OCI-M2 (cell line): ENCODE measurements around the gene TMEM127.
"Not testable (repeated sequence)": the region's sequence is repeated elsewhere in the genome, so short reads cannot be mapped to it uniquely, and the experiment has no call there.

Experiments
- DNase-seq: peaks from one replicate; lab custom pipeline; 2025; ENCODE audit not compliant: unreplicated experiment; lab: John Stamatoyannopoulos, UW

The TMEM127 gene

GRCh38 chr2:96241900-96242611, 23.7 kb downstream of the TMEM127 start:
- DNase-seq, result no peak

GRCh38 chr2:96241227-96241626, 24.6 kb downstream of the TMEM127 start:
- DNase-seq, result no peak

GRCh38 chr2:96240341-96241038, 25.3 kb downstream of the TMEM127 start:
- no peak for DNase-seq

GRCh38 chr2:96239745-96240264, 26.0 kb downstream of the TMEM127 start:
- no peak for DNase-seq

- DNase-seq, result no peak
Measured at GRCh38 chr2:96239091-96239490, 26.7 kb downstream of the TMEM127 start.

- no peak for DNase-seq
Measured at GRCh38 chr2:96238266-96238665, 27.5 kb downstream of the TMEM127 start.

GRCh38 chr2:96236882-96237281, 28.9 kb downstream of the TMEM127 start:
- no peak for DNase-seq

- DNase-seq, result no peak
Measured at GRCh38 chr2:96233880-96234316, 31.9 kb downstream of the TMEM127 start.

- DNase-seq, result no peak
Measured at GRCh38 chr2:96233436-96233835, 32.4 kb downstream of the TMEM127 start.

- DNase-seq, result no peak
Measured at GRCh38 chr2:96231316-96231715, 34.5 kb downstream of the TMEM127 start.

- DNase-seq, result no peak
Measured at GRCh38 chr2:96225016-96225533, 40.7 kb downstream of the TMEM127 start.

GRCh38 chr2:96221106-96221505, 44.7 kb downstream of the TMEM127 start:
- DNase-seq, result not testable (repeated sequence)

- DNase-seq, result not testable (repeated sequence)
Measured at GRCh38 chr2:96219959-96220358, 45.8 kb downstream of the TMEM127 start.

- DNase-seq, result no peak
Measured at GRCh38 chr2:96218508-96219131, 47.2 kb downstream of the TMEM127 start.

GRCh38 chr2:96214554-96214953, 51.2 kb downstream of the TMEM127 start:
- DNase-seq, result no peak

- no peak for DNase-seq
Measured at GRCh38 chr2:96213379-96213778, 52.4 kb downstream of the TMEM127 start.

GRCh38 chr2:96212339-96212738, 53.5 kb downstream of the TMEM127 start:
- no peak for DNase-seq

- DNase-seq, result no peak
Measured at GRCh38 chr2:96209729-96210085, 56.1 kb downstream of the TMEM127 start.

- no peak for DNase-seq
Measured at GRCh38 chr2:96209011-96209728, 56.6 kb downstream of the TMEM127 start.

GRCh38 chr2:96208143-96209010, 57.4 kb downstream of the TMEM127 start, which contains the start of gene STARD7:
Gene STARD7 (minus strand): TSS chr2:96208827. CDS start chr2:96208434, 393 bp downstream.
- peak; percentile 50 for DNase-seq
